ENCODE data around the gene ZCRB1.

Gene ZCRB1

GRCh38 chr12:42277396-42278127 lies 48.3 kb downstream of the ZCRB1 start:
- H3K36me3 Mint-ChIP-seq (ENCODE audit: low read depth) = no peaks in the 10 kb centered on the region
- no peak overlapping the region for H3K27ac Mint-ChIP-seq
- H3K9me3 Mint-ChIP-seq = peaks cover 3% of the 10 kb centered on the region
- no peaks in the 10 kb centered on the region for H3K4me1 Mint-ChIP-seq (ENCODE audit: low read depth)
- H3K4me3 Mint-ChIP-seq = no peak overlapping the region
- peaks cover 17% of the 10 kb centered on the region for H3K27me3 Mint-ChIP-seq

GRCh38 chr12:42275499-42275898 lies 50.4 kb downstream of the ZCRB1 start:
- H3K36me3 Mint-ChIP-seq (ENCODE audit: low read depth) = no peaks in the 10 kb centered on the region
- peaks cover 5% of the 10 kb centered on the region for H3K4me1 Mint-ChIP-seq (ENCODE audit: low read depth)
- no peak overlapping the region for H3K27ac Mint-ChIP-seq
- H3K4me3 Mint-ChIP-seq = no peak overlapping the region
- H3K9me3 Mint-ChIP-seq = peaks cover 4% of the 10 kb centered on the region
- H3K27me3 Mint-ChIP-seq = peaks cover 18% of the 10 kb centered on the region

GRCh38 chr12:42273706-42274105 lies 52.2 kb downstream of the ZCRB1 start:
- H3K27ac Mint-ChIP-seq = no peak overlapping the region
- H3K27me3 Mint-ChIP-seq = peaks cover 14% of the 10 kb centered on the region
- peaks cover 5% of the 10 kb centered on the region for H3K4me1 Mint-ChIP-seq (ENCODE audit: low read depth)
- H3K36me3 Mint-ChIP-seq (ENCODE audit: low read depth) = no peaks in the 10 kb centered on the region
- no peak overlapping the region for H3K4me3 Mint-ChIP-seq
- H3K9me3 Mint-ChIP-seq = peaks cover 4% of the 10 kb centered on the region

GRCh38 chr12:42270596-42270995 lies 55.3 kb downstream of the ZCRB1 start:
- no peak overlapping the region for H3K4me3 Mint-ChIP-seq
- H3K4me1 Mint-ChIP-seq (ENCODE audit: low read depth) = peaks cover 5% of the 10 kb centered on the region
- H3K36me3 Mint-ChIP-seq (ENCODE audit: low read depth) = no peaks in the 10 kb centered on the region
- no peak overlapping the region for H3K27ac Mint-ChIP-seq
- H3K27me3 Mint-ChIP-seq = peaks cover 7% of the 10 kb centered on the region
- H3K9me3 Mint-ChIP-seq = peaks cover 4% of the 10 kb centered on the region

GRCh38 chr12:42267413-42268190 lies 58.3 kb downstream of the ZCRB1 start:
- Mint-ChIP-seq H3K9me3 (peaks cover 2% of the 10 kb centered on the region), H3K4me3 (no peak overlapping the region), H3K27me3 (peaks cover 5% of the 10 kb centered on the region), H3K36me3 (ENCODE audit: low read depth) (no peaks in the 10 kb centered on the region), H3K4me1 (ENCODE audit: low read depth) (peaks cover 5% of the 10 kb centered on the region), H3K27ac (no peak overlapping the region)

- Mint-ChIP-seq H3K9me3 (no peaks in the 10 kb centered on the region), H3K27ac (no peak overlapping the region), H3K27me3 (peaks cover 3% of the 10 kb centered on the region), H3K36me3 (ENCODE audit: low read depth) (no peaks in the 10 kb centered on the region), H3K4me3 (no peak overlapping the region), H3K4me1 (ENCODE audit: low read depth) (peaks cover 5% of the 10 kb centered on the region)
Observed at GRCh38 chr12:42266579-42267230, 59.2 kb downstream of the ZCRB1 start.

- peaks cover 3% of the 10 kb centered on the region for H3K27me3 Mint-ChIP-seq
- no peak overlapping the region for H3K27ac Mint-ChIP-seq
- H3K4me3 Mint-ChIP-seq = no peak overlapping the region
- no peaks in the 10 kb centered on the region for H3K4me1 Mint-ChIP-seq (ENCODE audit: low read depth)
- H3K36me3 Mint-ChIP-seq (ENCODE audit: low read depth) = no peaks in the 10 kb centered on the region
- H3K9me3 Mint-ChIP-seq = no peaks in the 10 kb centered on the region
Observed at GRCh38 chr12:42262271-42262670, 63.6 kb downstream of the ZCRB1 start.
